NCI-H2107 treated with DMSO at 0.1 percent for 48 hours (cell line): ENCODE data around the gene ATF6.
A peak's percentile ranks its signal among the peaks of the same experiment; 100 is the strongest.

ENCODE experiments used
- DNase-seq: peaks from one replicate; lab custom pipeline; 2025; ENCODE audit not compliant: unreplicated experiment; lab: John Stamatoyannopoulos, UW

Gene ATF6

GRCh38 chr1:161993576-161993975 is 227.5 kb downstream of the ATF6 start:
- DNase-seq, result no peak

DNA sequence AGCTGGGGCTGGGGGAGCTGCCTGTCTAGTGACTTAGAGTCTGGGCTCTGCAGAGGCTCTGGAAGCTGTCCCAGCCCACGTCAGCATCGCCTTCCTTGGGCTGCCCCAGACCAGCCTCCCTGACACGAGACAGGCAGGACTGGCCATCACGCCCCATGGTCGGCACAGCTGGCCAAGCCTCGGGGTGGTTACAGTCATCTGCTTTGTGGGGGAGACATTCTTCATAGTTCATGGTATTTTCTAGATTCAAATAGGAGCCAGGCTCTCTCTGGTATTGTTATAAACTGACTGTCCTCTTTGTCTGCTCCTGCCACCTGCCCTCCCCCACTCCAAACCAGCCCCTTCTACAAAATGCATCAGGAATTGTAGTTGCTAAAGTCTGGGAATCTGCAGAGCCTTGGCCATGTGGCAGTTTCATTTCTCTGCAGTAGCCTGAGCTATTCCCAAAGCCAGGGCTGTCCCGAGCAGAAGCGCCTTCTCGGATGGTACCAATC is 228.1 kb downstream of the ATF6 start:
- no peak for DNase-seq

GRCh38 chr1:161997152-161997551 is 231.0 kb downstream of the ATF6 start:
- no peak for DNase-seq

DNA sequence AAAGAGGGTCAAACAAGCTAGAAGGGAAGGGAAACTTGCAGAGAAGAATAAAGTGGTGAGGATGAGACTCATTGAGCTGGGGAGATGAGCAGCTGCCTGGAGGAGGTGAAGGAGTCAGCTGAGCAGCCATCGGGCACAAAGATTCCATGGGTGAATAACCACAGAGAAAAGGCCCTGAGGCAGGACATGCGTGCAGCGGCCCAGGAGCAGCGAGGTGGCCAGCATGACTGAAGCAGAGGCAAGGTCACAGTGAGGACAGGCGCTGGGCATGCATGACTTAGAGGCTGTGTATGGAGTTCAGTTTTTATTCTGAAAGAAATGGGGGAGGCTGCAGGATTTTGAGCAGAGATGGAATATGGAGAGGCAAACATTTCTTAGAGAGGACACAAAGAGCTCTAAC is 232.7 kb downstream of the ATF6 start:
- no peak for DNase-seq

GRCh38 chr1:161999301-162000052 is 233.4 kb downstream of the ATF6 start:
- no peak for DNase-seq

DNA sequence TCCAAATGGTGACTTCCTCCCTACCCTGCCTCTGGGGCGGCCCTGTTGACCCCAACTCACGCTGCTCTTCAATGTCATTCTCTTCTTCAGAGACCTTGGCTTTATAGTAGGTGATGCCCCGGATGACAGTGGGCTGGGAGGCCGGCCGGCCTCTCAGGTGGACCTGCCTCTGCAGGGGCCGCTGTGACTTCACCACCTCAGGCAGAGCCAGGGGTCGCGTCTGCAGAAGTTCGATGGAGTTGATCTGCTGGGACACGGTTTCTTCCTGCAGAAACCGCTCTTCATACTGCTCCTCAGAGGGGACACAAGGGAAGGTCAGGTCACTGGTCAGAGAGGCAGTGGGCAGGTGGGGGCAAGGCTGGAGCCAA is 233.9 kb downstream of the ATF6 start:
- DNase-seq, result no peak

- DNase-seq, result no peak
These were observed 237.1 kb downstream of the ATF6 start for GRCh38 chr1:162003061-162003829.

GRCh38 chr1:162003830-162004215 is 237.7 kb downstream of the ATF6 start:
- peak; percentile 82 for DNase-seq

DNA sequence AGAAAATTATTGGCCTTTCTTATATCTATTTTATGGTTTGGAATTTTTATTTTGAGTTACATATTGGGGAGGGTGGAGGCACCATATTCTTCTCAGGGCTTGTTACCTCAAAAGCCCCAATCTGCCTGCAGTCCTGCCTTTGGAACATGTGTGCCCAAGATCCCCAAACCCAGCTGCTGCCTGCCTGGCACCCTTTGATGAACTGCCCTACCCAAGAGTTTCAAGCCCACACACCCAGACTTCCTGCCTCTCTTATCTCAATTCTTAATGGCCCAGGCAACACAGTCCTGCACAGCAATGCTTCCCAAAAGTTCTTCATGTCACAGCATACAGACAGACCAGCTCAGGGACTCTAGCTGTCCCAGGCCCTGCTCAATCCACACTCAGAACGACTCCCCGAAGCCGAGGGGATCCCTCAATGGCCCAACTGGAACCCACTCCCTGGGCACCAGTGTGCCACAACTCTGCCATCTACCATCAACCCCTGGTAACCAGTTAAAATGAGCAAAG is 238.4 kb downstream of the ATF6 start:
- DNase-seq, result no peak

GRCh38 chr1:162006081-162006480 is 240.0 kb downstream of the ATF6 start:
- no peak for DNase-seq

DNA sequence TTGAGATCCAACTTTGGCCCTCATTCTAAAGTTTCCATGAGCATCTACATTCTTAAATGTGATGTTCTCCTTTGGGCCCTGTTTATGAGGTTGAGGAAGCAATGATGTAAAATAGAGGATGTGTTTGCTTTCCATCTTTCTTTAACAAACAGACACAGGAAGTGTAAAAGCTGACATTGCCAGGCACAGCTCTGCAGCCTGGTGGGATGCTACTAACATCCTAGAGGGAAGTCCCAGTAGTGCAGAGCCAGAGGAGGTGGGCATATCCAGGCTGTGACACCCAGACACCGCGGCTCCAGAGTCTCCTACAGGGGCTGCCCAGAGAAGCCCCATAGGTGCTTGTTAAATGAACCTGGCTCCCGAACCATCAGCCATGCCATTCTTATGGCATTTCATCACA is 241.3 kb downstream of the ATF6 start:
- DNase-seq, result no peak

- peak; percentile 32 for DNase-seq
These were observed 242.7 kb downstream of the ATF6 start for GRCh38 chr1:162008799-162009198.

DNA sequence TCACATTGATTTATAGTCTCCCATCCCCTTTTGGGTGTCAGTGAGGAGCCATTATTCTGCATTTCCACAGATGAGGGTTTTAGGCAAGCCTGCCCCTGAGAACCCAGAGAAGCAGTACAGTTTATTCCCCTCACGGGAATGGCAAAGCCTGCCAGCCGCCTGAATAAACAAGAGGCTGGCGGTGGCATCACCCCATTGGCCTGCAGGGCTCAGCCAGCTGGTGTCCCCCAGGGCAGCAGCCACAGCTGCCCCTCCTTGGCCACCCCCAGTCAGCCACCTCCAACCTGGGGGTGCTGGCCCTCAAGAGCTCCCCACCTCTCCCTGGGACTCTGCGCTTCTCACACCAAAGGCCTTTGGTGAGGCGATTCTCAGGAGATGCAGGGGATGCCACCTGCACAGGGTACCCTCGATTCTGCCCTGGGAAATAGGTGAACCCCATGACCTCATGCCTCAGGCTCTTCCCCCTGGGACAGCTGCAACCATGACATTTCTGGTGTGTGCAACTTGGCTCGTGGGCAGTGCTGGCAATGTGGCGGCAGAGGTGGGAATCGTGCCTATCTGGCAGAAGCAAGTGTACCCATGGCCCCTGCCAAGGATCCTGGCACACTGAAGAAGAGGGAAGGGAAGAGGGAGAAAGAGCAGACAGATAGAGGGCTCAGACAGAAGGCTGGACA is 243.5 kb downstream of the ATF6 start:
- DNase-seq, result no peak

- no peak for DNase-seq
These were observed 244.0 kb downstream of the ATF6 start for GRCh38 chr1:162010175-162010506.

GRCh38 chr1:162011337-162012012 is 245.4 kb downstream of the ATF6 start:
- no peak for DNase-seq

- DNase-seq, result no peak
These were observed 247.2 kb downstream of the ATF6 start for GRCh38 chr1:162013289-162013688.
